Measurements from ENCODE around the gene OBSCN.

Gene OBSCN

GRCh38 chr1:228362141-228362883 is 154.5 kb downstream of the OBSCN start:
- no peak for DNase-seq

- DNase-seq, result no peak
These were observed 155.1 kb downstream of the OBSCN start for GRCh38 chr1:228362884-228363450.

GRCh38 chr1:228363686-228364067 is 155.8 kb downstream of the OBSCN start:
- DNase-seq, result no peak

- DNase-seq, result no peak
These were observed 156.3 kb downstream of the OBSCN start for GRCh38 chr1:228364068-228364705.

GRCh38 chr1:228364706-228365213 is 156.9 kb downstream of the OBSCN start:
- no peak for DNase-seq

- DNase-seq, result no peak
These were observed 157.6 kb downstream of the OBSCN start for GRCh38 chr1:228365271-228366061.

GRCh38 chr1:228366062-228366865 is 158.4 kb downstream of the OBSCN start:
- no peak for DNase-seq

GRCh38 chr1:228366866-228367741 is 159.3 kb downstream of the OBSCN start:
- DNase-seq, result no peak

GRCh38 chr1:228367798-228368791 is 160.3 kb downstream of the OBSCN start:
- DNase-seq, result no peak

GRCh38 chr1:228368801-228369607 is 161.2 kb downstream of the OBSCN start:
- no peak for DNase-seq

- no peak for DNase-seq
These were observed 162.0 kb downstream of the OBSCN start for GRCh38 chr1:228369608-228370438.

GRCh38 chr1:228370439-228370940 is 162.6 kb downstream of the OBSCN start:
- DNase-seq, result no peak

- DNase-seq, result no peak
These were observed 163.3 kb downstream of the OBSCN start for GRCh38 chr1:228370941-228371740.

- DNase-seq, result no peak
These were observed 163.9 kb downstream of the OBSCN start for GRCh38 chr1:228371741-228372182.

GRCh38 chr1:228372183-228373003 is 164.5 kb downstream of the OBSCN start:
- DNase-seq, result peak; percentile 29

Data from kidney glomerular epithelial cell (primary cell).